ENCODE data around the gene ZCWPW2.

ZCWPW2 gene, protein sequence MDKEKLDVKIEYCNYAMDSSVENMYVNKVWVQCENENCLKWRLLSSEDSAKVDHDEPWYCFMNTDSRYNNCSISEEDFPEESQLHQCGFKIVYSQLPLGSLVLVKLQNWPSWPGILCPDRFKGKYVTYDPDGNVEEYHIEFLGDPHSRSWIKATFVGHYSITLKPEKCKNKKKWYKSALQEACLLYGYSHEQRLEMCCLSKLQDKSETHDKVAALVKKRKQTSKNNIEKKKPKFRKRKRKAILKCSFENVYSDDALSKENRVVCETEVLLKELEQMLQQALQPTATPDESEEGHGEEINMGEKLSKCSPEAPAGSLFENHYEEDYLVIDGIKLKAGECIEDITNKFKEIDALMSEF

GRCh38 chr3:28348629-28349468 lies at the start of gene ZCWPW2, which contains the start of gene AZI2:
Gene ZCWPW2, plus strand, starts transcription at chr3:28348721. Its CDS starts 64,348 bp downstream, at chr3:28413069.
Gene AZI2, minus strand, starts transcription at chr3:28348824. Its CDS starts 8,207 bp downstream, at chr3:28340617.
- DNase-seq (ENCODE audit: low read depth), result peak; percentile 83

- DNase-seq (ENCODE audit: low read depth), result no peak
These were observed 48.8 kb upstream of the ZCWPW2 start for GRCh38 chr3:28299705-28300104.

GRCh38 chr3:28300345-28300962 lies 48.1 kb upstream of the ZCWPW2 start:
- no peak for DNase-seq (ENCODE audit: low read depth)

DNA sequence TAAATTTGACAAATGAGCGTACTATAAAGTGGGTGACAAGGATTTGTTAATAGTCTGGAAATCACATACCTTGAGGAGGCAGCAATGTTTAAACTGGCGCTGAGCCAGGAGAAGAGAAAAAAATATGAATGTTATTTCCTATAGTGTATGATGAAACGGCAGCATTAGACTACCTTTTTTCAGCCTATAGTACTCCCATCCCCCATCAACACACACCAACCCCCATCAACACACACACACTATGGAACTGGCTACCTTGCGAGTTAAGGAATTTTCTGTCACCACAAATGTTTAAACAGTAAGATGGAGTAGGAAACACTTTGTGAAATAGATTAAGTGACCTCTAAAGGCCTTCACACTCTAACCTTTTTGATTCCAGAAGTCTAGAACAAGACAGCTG lies 46.8 kb upstream of the ZCWPW2 start:
- no peak for DNase-seq (ENCODE audit: low read depth)

- DNase-seq (ENCODE audit: low read depth), result no peak
These were observed 40.3 kb upstream of the ZCWPW2 start for GRCh38 chr3:28308196-28308595.

- DNase-seq (ENCODE audit: low read depth), result no peak
These were observed 32.8 kb upstream of the ZCWPW2 start for GRCh38 chr3:28315711-28316110.

DNA sequence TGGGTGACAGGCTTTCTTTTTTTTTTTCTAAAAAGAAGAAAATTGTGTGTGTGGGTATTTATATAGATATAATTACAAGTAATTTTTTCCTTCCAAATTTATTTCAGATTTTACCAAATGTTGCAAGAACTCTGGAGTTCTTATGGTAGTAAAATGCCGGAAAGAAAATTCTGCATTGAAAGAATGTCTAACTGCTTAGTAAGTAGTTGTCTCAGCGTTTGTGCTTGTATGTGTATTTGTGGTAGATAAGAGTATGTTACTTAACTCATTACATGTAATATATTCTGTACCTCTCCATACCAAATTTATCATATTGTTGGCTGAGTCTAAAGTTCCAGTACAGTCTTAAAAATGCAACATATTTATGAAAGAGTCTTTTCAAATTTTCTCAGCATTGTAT lies 32.3 kb upstream of the ZCWPW2 start:
- no peak for DNase-seq (ENCODE audit: low read depth)

GRCh38 chr3:28317438-28318022 lies 31.0 kb upstream of the ZCWPW2 start:
- DNase-seq (ENCODE audit: low read depth), result no peak

GRCh38 chr3:28320981-28321380 lies 27.5 kb upstream of the ZCWPW2 start:
- no peak for DNase-seq (ENCODE audit: low read depth)

- no peak for DNase-seq (ENCODE audit: low read depth)
These were observed 26.1 kb upstream of the ZCWPW2 start for GRCh38 chr3:28322464-28322863.

- no peak for DNase-seq (ENCODE audit: low read depth)
These were observed 22.0 kb upstream of the ZCWPW2 start for GRCh38 chr3:28326458-28326926.

- no peak for DNase-seq (ENCODE audit: low read depth)
These were observed 20.1 kb upstream of the ZCWPW2 start for GRCh38 chr3:28328188-28329151.

GRCh38 chr3:28334552-28334951 lies 14.0 kb upstream of the ZCWPW2 start:
- DNase-seq (ENCODE audit: low read depth), result no peak

DNA sequence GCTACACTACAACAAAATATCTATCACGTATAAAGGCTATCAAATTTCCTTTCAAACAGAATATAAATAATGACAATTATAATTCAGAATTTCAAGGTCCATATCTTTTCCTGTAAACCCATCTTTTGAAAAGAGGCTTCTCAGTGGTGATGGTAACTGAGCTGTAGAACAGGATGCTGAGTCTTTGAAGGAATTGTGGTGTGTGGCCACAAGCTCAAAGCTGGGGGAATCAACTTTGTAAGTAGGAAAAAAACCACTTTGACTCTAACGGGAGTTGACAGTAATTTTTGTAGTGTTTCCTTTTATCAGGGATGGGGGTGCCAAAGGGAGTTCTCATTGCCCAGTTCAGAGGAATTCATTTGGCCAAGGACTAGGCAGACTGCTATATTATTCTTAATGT lies 13.3 kb upstream of the ZCWPW2 start:
- no peak for DNase-seq (ENCODE audit: low read depth)

DNA sequence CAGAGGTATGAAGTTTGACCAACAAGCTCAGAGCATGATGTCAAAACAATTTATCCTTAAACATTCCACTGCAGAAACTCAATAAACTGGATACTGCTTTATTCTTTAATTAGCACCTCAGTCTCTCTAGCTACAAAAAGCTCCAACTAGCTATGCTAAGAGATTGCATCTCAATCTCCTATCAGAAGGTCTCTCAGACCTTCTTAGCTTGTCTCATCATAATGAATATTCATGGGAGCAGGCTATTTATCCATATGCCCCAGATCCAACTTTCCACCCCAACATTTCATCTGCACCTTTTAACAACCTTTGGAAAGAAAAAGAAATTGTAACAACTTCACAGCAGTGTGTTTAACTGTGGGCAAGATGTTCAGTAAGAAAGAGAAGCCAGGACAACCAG lies 11.3 kb upstream of the ZCWPW2 start:
- no peak for DNase-seq (ENCODE audit: low read depth)

GRCh38 chr3:28343144-28343543 lies 5.4 kb upstream of the ZCWPW2 start:
- DNase-seq (ENCODE audit: low read depth), result no peak

DNA sequence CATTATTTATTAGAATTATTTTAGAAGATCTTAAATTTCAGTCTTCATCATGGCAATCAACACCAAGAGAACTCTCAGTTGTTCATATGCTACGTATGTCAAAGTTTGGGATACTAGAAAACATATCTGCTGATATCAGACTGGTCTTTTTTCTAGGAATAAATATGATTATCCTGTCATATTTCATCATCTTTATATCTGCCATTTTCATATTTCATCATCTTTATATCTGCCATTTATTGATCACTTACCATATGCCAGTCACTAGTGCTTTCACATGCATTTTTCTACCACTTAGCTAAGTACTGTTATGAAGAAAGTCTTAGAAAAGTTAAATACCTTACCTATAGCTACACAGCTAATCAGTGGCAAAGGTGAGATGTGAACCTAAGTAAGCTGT lies 2.8 kb upstream of the ZCWPW2 start:
- DNase-seq (ENCODE audit: low read depth), result no peak

DNA sequence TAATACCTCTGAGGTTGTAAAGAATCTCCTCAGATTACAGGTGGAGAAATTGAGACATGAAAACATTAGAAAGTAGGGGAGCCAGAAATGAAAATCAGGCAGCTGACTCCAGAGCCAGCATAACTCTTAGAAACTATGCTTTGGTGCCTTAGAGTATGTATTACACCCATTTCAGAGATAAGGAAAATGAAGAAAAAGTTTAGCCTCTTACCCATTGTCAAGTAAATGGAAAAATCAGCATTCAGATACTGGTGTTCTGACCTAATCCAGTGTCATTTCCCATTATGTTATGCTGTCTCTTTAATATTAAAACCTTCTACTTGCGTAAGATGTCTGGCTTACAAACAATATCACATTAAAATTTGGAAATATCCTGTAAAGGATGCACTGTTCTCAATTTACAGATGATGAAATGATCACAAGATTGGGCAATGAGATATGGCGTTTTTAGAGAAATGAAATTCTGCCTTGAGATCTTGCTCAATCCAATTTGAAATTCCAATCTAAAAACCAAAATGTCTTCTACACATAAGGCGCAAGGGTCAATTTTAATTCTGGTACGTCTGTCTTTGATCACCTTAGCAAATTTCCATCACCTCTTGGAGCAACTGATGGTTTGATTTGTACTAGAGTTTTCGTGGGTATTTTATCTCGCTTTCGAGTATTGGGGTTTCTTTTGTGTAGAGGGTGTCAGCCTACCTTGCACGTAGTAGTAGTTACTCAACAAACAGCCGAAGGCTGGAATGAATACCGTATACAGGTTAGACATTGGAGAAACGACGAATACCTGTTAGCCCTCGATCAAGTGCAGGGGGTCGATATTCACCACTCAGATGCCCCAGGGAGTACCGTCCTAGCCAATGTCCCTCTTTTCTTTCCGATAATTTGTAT lies 902 bp upstream of the ZCWPW2 start:
- no peak for DNase-seq (ENCODE audit: low read depth)

GRCh38 chr3:28348265-28348628 lies 274 bp upstream of the ZCWPW2 start:
- DNase-seq (ENCODE audit: low read depth), result no peak

GRCh38 chr3:28349469-28350000 lies 1.0 kb downstream of the ZCWPW2 start:
- no peak for DNase-seq (ENCODE audit: low read depth)
